ENCODE data around the gene SYT10.
"Not testable (repeated sequence)": the region's sequence is repeated elsewhere in the genome, so short reads cannot be mapped to it uniquely, and the experiment has no call there.

DNA sequence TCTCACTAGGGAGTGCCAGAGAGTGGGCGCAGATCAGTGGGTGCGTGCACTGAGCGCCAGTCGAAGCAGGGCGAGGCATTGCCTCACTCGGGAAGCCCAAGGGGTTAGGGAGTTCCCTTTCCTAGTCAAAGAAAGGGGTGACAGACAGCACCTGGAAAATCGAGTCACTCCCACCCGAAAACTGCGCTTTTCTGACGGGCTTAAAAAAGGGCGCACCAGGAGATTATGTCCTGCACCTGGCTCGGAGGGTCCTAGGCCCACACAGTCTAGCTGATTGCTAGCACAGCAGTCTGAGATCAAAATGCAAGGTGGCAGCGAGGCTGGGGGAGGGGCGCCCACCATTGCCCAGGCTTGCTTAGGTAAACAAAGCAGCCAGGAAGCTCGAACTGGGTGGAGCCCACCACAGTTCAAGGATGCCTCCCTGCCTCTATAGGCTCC is 107.6 kb downstream of the SYT10 start:
- TF ChIP-seq, protein P1, sequence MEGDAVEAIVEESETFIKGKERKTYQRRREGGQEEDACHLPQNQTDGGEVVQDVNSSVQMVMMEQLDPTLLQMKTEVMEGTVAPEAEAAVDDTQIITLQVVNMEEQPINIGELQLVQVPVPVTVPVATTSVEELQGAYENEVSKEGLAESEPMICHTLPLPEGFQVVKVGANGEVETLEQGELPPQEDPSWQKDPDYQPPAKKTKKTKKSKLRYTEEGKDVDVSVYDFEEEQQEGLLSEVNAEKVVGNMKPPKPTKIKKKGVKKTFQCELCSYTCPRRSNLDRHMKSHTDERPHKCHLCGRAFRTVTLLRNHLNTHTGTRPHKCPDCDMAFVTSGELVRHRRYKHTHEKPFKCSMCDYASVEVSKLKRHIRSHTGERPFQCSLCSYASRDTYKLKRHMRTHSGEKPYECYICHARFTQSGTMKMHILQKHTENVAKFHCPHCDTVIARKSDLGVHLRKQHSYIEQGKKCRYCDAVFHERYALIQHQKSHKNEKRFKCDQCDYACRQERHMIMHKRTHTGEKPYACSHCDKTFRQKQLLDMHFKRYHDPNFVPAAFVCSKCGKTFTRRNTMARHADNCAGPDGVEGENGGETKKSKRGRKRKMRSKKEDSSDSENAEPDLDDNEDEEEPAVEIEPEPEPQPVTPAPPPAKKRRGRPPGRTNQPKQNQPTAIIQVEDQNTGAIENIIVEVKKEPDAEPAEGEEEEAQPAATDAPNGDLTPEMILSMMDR (IDR thresholded peaks at IDR 0.05) = not testable (repeated sequence)
- TF ChIP-seq POLR2A (IDR thresholded peaks at IDR 0.05) = not testable (repeated sequence)
